ENCODE data around the gene SLC16A4. TPM values are rescaled to one million over a fixed set of nuclear protein-coding genes. Genes with fewer than 3 reads are reported as not detected.

Gene SLC16A4
- total and polyA plus RNA-seq, 10 of the 15 experiments (the other 5 are each of a cell fraction or from before 2014, with no cell fraction given): 0.13 to 2.2 (median 0.26) TPM; not detected in 1

- TF ChIP-seq BACH1 (IDR thresholded peaks at IDR 0.05; ENCODE audit: borderline replicate concordance) (peak; percentile 79; the same call in 1 of the 2 replicates), SIX5 (IDR thresholded peaks at IDR 0.05; ENCODE audit: low read depth, low read length, severe bottlenecking) (peak; percentile 66), ATF2 (IDR thresholded peaks at IDR 0.05; ENCODE audit: low read length) (no peak; the same call in 1 of the 2 replicates), MLLT1 (IDR thresholded peaks at IDR 0.05) (no peak; the same call in 1 of the 2 replicates), ESRRA (IDR thresholded peaks at IDR 0.05; ENCODE audit: low read length) (peak; percentile 86; the same call in 1 of the 2 replicates), NFYA (IDR thresholded peaks at IDR 0.05; ENCODE audit: borderline replicate concordance, low read depth, low read length) (no peak), SUZ12 (IDR thresholded peaks at IDR 0.05; ENCODE audit: unreplicated experiment) (no peak), PKNOX1 (IDR thresholded peaks at IDR 0.05) (peak; percentile 77), JUNB (IDR thresholded peaks at IDR 0.05) (no peak), EGR1 (IDR thresholded peaks at IDR 0.05; ENCODE audit: borderline replicate concordance in 1 of 2, low read depth in 2 of 2, low read length in 2 of 2) (0 out of 3 replicates have a peak, but pooled peaks of 1 of the 2 experiments have one; percentile 27), BCLAF1 (IDR thresholded peaks at IDR 0.05) (no peak), REST (IDR thresholded peaks at IDR 0.05; ENCODE audit: low read depth, low read length) (no peak)
Measured at GRCh38 chr1:110407260-110408210, 16.7 kb upstream of the SLC16A4 start, which contains the start of gene LAMTOR5 (continued).
